HG02938 (cell line): Measurements from ENCODE around the gene ZNF442.
A peak's percentile ranks its signal among the peaks of the same experiment; 100 is the strongest.
"Not testable (repeated sequence)": the region's sequence is repeated elsewhere in the genome, so short reads cannot be mapped to it uniquely, and the experiment has no call there.

Experiments used
- ATAC-seq: cut with Tn5 transposase; IDR thresholded peaks from one replicate; pipeline ENCODE4 v1.9.1; 2021; ENCODE audit warnings: mild to moderate bottlenecking, moderate library complexity; ENCODE audit not compliant: unreplicated experiment

ZNF442 gene

GRCh38 chr19:12365236-12366162, at the start of gene ZNF442:
Gene ZNF442, minus strand, starts transcription at chr19:12365683. Its CDS starts 2,052 bp downstream, at chr19:12363631.
- peak; percentile 72 for ATAC-seq

- ATAC-seq = no peak
These were observed 46.4 kb upstream of the ZNF442 start for GRCh38 chr19:12411893-12412292.

GRCh38 chr19:12400633-12401502, 35.4 kb upstream of the ZNF442 start, which contains the start of gene ZNF799:
Gene ZNF799, minus strand, starts transcription at chr19:12401271. Its CDS starts 201 bp downstream, at chr19:12401070.
- peak; percentile 75 for ATAC-seq

GRCh38 chr19:12399901-12400632, 34.6 kb upstream of the ZNF442 start:
- peak; percentile 47 for ATAC-seq

DNA sequence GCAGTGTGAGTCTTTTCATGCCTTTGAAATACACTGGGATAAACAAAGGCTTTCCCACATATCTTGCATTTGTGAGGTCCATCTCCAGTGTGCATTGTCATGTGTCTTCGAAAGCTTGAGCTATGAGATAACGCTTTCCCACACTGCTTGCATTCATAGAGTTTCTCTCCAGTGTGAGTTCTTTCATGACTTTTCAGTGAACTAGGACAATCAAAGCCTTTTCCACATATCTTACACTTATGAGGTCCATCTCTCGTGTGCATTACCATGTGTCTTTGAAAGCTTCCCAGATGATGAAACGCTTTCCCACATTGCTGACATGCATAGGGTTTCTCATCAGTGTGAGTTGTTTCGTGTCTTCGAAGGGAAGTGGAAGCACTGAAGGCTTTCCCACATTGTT, 25.7 kb upstream of the ZNF442 start:
- not testable (repeated sequence) for ATAC-seq

- not testable (repeated sequence) for ATAC-seq
These were observed 20.9 kb upstream of the ZNF442 start for GRCh38 chr19:12386365-12386764.

- no peak for ATAC-seq
These were observed 14.9 kb upstream of the ZNF442 start for GRCh38 chr19:12380444-12380737.

DNA sequence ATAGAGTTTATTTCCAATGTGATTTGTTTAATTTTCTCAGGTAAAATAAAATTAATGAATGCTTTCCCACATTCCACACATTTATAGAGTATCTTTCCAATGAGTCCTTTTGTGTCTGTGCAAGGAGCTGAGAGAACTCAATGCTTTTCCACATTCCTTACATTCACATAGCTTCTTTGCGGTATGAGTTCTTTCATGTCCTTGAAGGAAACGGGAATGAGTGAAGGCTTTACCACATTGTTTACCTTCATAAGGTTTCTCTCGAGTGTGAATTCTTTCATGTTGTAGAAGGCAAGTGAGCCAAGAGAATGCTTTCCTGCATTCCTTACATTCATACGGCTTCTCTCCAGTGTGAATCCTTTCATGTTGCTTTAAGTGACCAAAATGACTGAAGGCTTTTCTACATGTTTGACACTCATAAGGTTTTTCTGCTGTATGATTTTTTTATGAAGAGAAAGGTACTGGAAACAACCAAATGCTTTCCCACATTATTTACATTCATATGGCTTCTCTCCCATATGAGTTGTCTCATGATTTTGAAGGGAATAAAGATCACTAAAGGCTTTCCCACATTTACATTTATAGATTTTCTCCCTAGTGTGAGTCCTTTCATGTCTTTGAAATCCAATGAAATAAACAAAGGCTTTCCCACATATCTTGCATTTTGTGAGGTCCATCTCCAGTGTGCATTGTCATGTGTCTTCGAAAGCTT, 14.4 kb upstream of the ZNF442 start:
- ATAC-seq = no peak

DNA sequence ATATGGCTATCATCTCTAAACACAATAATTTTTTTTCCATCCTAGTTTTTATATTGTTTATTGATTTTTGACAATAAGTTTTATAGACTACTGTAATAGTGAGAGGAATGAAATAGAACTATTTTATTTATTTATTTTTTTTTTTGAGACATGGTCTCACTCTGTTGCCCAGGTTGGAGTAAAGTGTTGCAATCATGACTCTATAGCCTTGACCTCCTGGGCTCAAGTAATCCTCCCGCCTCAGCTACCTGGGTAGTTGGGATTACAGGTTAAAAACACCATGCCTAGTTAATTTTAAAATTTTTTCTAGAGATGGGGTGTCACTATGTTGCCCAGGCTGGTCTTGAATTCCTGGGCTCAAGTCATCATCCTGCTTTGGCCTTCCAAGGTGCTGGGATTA, 8.5 kb upstream of the ZNF442 start:
- no peak for ATAC-seq

- no peak for ATAC-seq
These were observed 870 bp downstream of the ZNF442 start for GRCh38 chr19:12364391-12365235.

GRCh38 chr19:12362236-12362635, 3.2 kb downstream of the ZNF442 start:
- not testable (repeated sequence) for ATAC-seq

- ATAC-seq = no peak
These were observed 12.1 kb downstream of the ZNF442 start for GRCh38 chr19:12353375-12353774.

GRCh38 chr19:12350890-12351197, 14.6 kb downstream of the ZNF442 start:
- ATAC-seq = no peak

GRCh38 chr19:12350185-12350889, 15.1 kb downstream of the ZNF442 start:
- ATAC-seq = no peak

DNA sequence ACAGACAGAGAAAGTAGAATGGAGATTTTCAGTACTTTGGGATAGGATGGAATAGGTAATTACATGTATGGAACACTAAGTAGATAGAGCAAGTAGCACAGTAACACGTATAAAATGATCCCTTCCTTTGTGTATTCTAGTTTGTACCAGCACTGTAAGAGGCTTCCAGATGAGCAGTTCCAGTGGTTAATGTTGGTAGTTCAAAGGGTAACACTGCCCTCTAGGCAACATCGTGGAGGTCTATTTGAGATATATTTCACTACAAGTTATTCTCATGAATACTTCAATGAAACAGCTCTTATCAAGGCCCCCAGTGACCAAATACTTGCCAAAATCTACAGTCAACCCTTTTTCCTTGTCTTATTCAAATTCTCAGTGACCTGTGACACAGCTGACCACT, 18.6 kb downstream of the ZNF442 start:
- ATAC-seq = no peak

DNA sequence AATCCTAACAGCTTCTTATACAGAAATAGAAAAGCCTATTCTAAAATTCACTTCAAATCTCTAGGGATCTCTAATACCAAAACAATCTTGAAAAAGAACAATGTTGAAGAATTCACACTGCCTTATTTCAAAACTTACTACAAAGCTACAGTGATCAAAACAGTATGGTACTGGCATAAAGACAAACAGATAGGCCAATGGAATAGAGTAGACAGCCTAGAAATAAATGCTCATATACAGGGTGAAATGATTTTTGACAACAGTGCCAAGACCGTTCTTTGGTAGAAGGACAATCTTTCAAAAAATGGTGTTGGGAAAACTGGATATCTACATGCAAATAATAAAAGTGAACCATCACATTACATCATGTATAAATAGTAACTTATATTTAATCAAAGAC, 20.3 kb downstream of the ZNF442 start:
- ATAC-seq = no peak

- peak; percentile 89 for ATAC-seq
These were observed 32.0 kb downstream of the ZNF442 start, which contains the start of gene ZNF563 for GRCh38 chr19:12333162-12334159. Gene ZNF563, minus strand, starts transcription at chr19:12333633. Its CDS starts 151 bp downstream, at chr19:12333482.
